ENCODE data around the gene PWP2. TPM values are rescaled to one million over a fixed set of nuclear protein-coding genes. Genes with fewer than 3 reads are reported as not detected.
A peak's percentile ranks its signal among the peaks of the same experiment; 100 is the strongest.
"Not testable (repeated sequence)": the region's sequence is repeated elsewhere in the genome, so short reads cannot be mapped to it uniquely, and the experiment has no call there.

Gene PWP2
- total RNA-seq, 1 experiment from 2014 or later, result 8.2 TPM

DNA sequence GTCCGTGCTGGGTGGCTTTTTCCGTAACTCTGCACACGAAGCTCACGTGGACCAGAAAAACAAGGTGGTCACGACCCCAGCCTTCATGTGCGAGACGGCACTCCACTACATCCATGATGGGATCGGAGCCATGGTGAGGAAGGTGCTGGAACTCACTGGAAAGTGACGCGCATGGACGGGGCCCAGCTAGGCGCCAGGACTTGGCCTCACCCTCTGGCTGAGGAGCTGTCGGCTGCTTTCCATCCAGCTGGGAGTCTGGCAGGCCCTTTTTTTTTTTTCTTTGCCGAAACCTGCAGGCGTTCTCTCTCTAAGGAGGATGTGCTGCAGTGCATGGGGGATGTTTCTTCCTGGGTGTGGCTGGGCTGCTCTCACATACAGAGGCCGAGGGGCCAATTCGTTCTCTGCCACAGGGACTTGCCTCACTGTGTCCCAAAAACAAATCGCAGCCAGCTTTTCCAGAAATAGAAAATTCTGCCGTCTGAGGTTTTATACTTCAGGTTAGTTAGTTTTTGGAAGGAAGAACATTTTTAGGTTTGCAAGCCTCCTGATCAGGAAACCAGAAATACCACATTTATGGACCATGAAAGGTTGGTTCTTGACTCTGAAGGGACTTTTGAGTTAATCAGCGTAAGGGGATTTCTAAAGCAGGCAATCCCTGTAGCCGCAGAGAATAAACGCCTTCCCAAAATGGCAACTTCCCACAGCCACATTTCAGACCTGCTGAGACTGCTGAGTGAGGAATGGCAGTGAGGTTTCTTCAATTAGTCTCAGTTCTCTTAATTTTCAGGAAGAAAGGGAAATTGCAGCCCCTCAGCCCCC is 37.8 kb downstream of the PWP2 start:
- BruUV-seq (replicated peaks), result TSS peak; percentile 77

DNA sequence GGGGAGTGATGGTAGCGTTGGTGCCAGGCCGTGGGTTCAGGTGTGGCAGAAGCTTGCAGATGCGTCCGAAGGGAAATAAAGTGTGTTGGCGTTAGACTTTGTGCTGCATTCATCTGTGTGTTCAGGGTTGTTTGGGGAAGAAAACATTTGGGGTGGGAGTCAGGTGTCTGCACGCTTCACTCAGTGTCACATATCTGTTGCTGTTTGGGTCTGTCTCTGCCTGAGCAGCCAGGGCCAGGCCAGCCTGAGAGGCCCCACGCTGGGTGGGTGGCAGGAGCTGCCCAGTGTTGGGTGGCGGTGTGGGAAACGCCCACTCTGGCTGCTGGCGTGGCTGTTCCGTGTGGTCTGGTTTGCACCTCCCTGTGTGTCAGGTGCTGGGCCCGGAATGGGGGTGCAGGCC is 38.4 kb downstream of the PWP2 start:
- H3K9ac ChIP-seq (ENCODE audit: low read length); H3K4me2 ChIP-seq (ENCODE audit: low read length); H4K20me1 ChIP-seq (ENCODE audit: low read length); H3K4me3 ChIP-seq (ENCODE audit: low read length); BruUV-seq (replicated peaks); H3K27me3 ChIP-seq (ENCODE audit: low read length); intact Hi-C loops (cut with micrococcal nuclease); H3K9me2 ChIP-seq (replicated peaks; ENCODE audit: low read length); POLR2A ChIA-PET (ENCODE audit: unreplicated experiment); H2AFZ ChIP-seq (ENCODE audit: low read length); H3K4me1 ChIP-seq (ENCODE audit: insufficient read depth, low read length); H3K27ac ChIP-seq (ENCODE audit: low read length); DNase-seq; CTCF ChIA-PET; H3K9me3 ChIP-seq (ENCODE audit: low read length); H3K36me3 ChIP-seq (ENCODE audit: low read depth, low read length); ATAC-seq; H3F3A ChIP-seq (ENCODE audit: low read length, unreplicated experiment); H3K79me2 ChIP-seq (ENCODE audit: low read length): not testable (repeated sequence)

More for the DNA sequence above, 37.8 kb downstream of the PWP2 start:
- intact Hi-C loops (cut with micrococcal nuclease); ATAC-seq; H3K4me1 ChIP-seq (ENCODE audit: insufficient read depth, low read length); H3K9me2 ChIP-seq (replicated peaks; ENCODE audit: low read length); H3K4me2 ChIP-seq (ENCODE audit: low read length); POLR2A ChIA-PET (ENCODE audit: unreplicated experiment); H3F3A ChIP-seq (ENCODE audit: low read length, unreplicated experiment); H3K4me3 ChIP-seq (ENCODE audit: low read length); H3K27ac ChIP-seq (ENCODE audit: low read length); CTCF ChIA-PET; H2AFZ ChIP-seq (ENCODE audit: low read length); H3K79me2 ChIP-seq (ENCODE audit: low read length); H3K9me3 ChIP-seq (ENCODE audit: low read length); H3K36me3 ChIP-seq (ENCODE audit: low read depth, low read length); H4K20me1 ChIP-seq (ENCODE audit: low read length); H3K9ac ChIP-seq (ENCODE audit: low read length); DNase-seq; H3K27me3 ChIP-seq (ENCODE audit: low read length): not testable (repeated sequence)

DNA sequence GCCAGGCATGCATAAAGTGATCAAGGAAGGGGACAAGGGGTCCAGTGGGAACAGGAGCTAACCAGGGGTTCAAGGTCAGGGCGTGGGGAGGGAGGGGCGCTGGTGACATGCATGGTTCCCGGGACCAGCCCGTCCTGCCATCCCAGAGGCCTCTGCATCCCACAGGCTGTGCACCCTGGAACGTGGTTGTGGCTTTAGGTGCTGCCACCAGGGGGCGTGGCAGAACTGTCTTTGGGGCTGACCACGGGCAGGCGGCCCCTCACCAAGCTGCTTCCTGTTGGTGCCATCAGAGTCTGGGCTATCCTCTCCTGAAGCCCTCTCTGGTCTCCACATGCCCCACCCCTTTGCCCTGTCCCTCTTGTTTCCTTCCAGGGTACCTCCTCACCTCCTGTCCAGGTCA is 39.9 kb downstream of the PWP2 start:
- H3K79me2 ChIP-seq (ENCODE audit: low read length); H3K9ac ChIP-seq (ENCODE audit: low read length); H3F3A ChIP-seq (ENCODE audit: low read length, unreplicated experiment); H3K36me3 ChIP-seq (ENCODE audit: low read depth, low read length); H3K4me2 ChIP-seq (ENCODE audit: low read length); H2AFZ ChIP-seq (ENCODE audit: low read length); H3K4me1 ChIP-seq (ENCODE audit: insufficient read depth, low read length); POLR2A ChIA-PET (ENCODE audit: unreplicated experiment); CTCF ChIA-PET; H3K27me3 ChIP-seq (ENCODE audit: low read length); H3K9me3 ChIP-seq (ENCODE audit: low read length); BruUV-seq (replicated peaks); H4K20me1 ChIP-seq (ENCODE audit: low read length); H3K27ac ChIP-seq (ENCODE audit: low read length); intact Hi-C loops (cut with micrococcal nuclease); H3K4me3 ChIP-seq (ENCODE audit: low read length); DNase-seq; H3K9me2 ChIP-seq (replicated peaks; ENCODE audit: low read length): not testable (repeated sequence)
- ATAC-seq, result peak; percentile 81

DNA sequence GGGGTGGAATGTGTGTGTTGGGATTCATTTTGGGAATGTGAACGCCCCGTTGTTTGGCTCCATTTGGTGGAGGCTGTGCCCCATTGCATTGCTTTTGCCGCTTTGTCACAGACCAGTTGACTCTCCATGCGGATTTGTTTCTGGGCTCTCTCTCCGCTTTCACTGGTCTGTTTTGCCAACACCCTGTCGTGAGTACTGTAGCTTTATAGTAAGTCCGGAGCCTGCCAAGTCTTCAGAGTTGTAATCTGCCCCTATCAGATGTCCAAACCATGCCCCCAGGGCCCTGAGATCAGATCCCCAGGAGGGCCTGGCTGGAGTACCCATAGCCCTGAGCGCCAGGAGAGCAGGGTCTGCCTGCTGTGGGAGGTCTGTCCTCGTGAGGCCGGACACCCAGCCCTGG is 43.1 kb downstream of the PWP2 start:
- not testable (repeated sequence) for H3K79me2 ChIP-seq (ENCODE audit: low read length)

DNA sequence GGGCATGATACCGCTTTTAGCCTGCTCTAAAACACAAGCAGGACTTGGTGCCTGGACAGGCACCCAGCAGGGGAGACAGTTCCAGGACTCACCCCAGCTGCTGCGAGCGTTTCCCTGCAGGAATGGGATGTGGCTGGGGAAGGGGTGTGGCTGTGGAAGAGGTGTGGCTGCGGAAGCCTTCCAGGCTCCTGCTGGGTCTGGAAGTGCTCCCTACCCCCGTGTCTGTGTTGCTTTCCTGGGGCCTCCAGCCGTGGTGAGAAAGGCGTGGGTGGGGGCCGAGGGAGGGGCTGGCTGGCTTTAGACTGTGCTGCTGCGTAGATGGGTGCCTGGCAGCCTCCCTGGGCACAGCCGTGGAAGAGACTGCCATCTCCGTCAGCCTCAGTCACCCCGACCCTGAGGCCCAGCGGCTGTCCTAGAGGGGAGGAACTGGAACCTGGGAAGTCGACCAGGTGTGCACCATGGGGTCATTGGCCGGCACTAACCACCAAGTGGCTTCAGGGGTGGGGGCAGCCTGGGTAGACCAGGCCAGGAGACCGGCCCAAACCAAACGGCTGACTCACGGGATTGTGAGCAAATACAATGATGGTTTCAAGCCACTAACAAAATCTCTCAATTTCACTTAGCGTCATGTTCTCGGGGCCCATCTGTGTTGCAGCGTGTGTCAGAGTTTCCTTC is 46.2 kb downstream of the PWP2 start:
- H3K4me2 ChIP-seq (ENCODE audit: low read length); H3K79me2 ChIP-seq (ENCODE audit: low read length); H3K9ac ChIP-seq (ENCODE audit: low read length); H3K4me1 ChIP-seq (ENCODE audit: insufficient read depth, low read length); H3K27me3 ChIP-seq (ENCODE audit: low read length); H3F3A ChIP-seq (ENCODE audit: low read length, unreplicated experiment); H3K4me3 ChIP-seq (ENCODE audit: low read length); H3K9me2 ChIP-seq (replicated peaks; ENCODE audit: low read length); H3K36me3 ChIP-seq (ENCODE audit: low read depth, low read length); BruUV-seq (replicated peaks); DNase-seq; CTCF ChIA-PET; POLR2A ChIA-PET (ENCODE audit: unreplicated experiment); intact Hi-C loops (cut with micrococcal nuclease); H3K27ac ChIP-seq (ENCODE audit: low read length); H4K20me1 ChIP-seq (ENCODE audit: low read length); H3K9me3 ChIP-seq (ENCODE audit: low read length); H2AFZ ChIP-seq (ENCODE audit: low read length): not testable (repeated sequence)
- peak; percentile 85 for ATAC-seq

More for the DNA sequence above, 43.1 kb downstream of the PWP2 start:
- H3K4me1 ChIP-seq (ENCODE audit: insufficient read depth, low read length); H3K9me2 ChIP-seq (replicated peaks; ENCODE audit: low read length); POLR2A ChIA-PET (ENCODE audit: unreplicated experiment); H2AFZ ChIP-seq (ENCODE audit: low read length); H4K20me1 ChIP-seq (ENCODE audit: low read length); H3K27me3 ChIP-seq (ENCODE audit: low read length); H3K4me2 ChIP-seq (ENCODE audit: low read length); DNase-seq; H3K4me3 ChIP-seq (ENCODE audit: low read length); H3K9ac ChIP-seq (ENCODE audit: low read length); intact Hi-C loops (cut with micrococcal nuclease); CTCF ChIA-PET; ATAC-seq; H3K9me3 ChIP-seq (ENCODE audit: low read length); H3F3A ChIP-seq (ENCODE audit: low read length, unreplicated experiment); BruUV-seq (replicated peaks); H3K36me3 ChIP-seq (ENCODE audit: low read depth, low read length); H3K27ac ChIP-seq (ENCODE audit: low read length): not testable (repeated sequence)

DNA sequence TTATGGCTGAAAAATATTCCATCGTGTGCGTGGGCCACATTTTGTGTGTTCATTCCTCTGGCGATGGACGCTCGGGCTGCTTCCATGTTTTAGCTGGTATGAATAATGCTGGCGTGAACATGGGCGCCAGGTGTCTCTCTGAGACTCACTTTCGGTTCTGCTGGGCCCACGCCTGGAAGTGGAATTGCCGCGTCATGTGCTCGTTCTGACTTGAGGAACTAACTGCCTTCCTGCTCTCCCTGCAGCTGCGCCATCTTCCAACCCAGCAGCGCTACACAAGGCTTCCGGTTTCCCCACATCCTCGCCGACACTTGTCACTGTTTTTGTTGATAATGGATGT is 46.7 kb downstream of the PWP2 start:
- ATAC-seq; H3K36me3 ChIP-seq (ENCODE audit: low read depth, low read length); H3K79me2 ChIP-seq (ENCODE audit: low read length); H3K9ac ChIP-seq (ENCODE audit: low read length); H2AFZ ChIP-seq (ENCODE audit: low read length); H3K4me2 ChIP-seq (ENCODE audit: low read length); H3K9me2 ChIP-seq (replicated peaks; ENCODE audit: low read length); H4K20me1 ChIP-seq (ENCODE audit: low read length); intact Hi-C loops (cut with micrococcal nuclease); CTCF ChIA-PET; H3K9me3 ChIP-seq (ENCODE audit: low read length); POLR2A ChIA-PET (ENCODE audit: unreplicated experiment); H3K4me1 ChIP-seq (ENCODE audit: insufficient read depth, low read length); DNase-seq; H3F3A ChIP-seq (ENCODE audit: low read length, unreplicated experiment); H3K27me3 ChIP-seq (ENCODE audit: low read length); H3K4me3 ChIP-seq (ENCODE audit: low read length); H3K27ac ChIP-seq (ENCODE audit: low read length): not testable (repeated sequence)
- BruUV-seq (replicated peaks), result TSS peak; percentile 41
